ENCODE measurements around the gene MYH14.

Gene MYH14

DNA sequence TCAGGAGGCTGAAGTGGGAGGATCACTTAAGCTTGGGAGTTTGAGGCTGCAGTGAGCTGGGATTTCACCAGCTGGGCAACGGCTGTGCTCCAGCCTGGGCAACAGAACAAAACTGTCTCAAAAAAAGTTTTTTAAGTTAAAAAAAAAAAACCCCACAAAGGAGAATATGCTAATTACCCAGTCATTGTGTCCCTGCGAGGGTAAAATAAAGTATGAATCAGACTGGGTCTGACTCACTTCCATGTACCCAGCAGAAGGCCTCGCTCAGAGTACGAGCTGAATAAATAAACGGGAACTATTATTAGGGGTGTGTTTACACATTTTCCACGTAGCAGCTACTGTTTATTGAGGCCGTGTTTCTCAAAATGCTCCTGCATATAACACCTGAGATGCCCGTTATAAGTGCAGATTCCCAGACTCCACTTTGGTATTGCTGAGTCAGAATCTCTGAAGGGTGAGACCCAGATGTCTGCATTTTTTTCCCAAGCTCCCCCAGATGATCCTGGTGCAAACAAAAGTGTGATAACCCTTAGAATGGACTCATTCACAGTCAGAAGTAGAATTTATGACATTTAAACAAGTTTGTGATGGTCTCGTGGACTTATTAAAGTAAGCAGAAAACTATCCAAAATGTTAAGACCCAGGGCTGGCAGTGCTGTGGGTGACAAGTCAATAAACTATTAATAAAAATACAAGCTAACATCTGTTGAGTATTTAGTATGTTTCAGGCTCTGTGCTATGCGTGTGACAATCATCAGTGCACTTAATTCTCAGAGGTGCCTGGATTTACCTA lies 97.6 kb downstream of the MYH14 start:
- DNase-seq: no peak

DNA sequence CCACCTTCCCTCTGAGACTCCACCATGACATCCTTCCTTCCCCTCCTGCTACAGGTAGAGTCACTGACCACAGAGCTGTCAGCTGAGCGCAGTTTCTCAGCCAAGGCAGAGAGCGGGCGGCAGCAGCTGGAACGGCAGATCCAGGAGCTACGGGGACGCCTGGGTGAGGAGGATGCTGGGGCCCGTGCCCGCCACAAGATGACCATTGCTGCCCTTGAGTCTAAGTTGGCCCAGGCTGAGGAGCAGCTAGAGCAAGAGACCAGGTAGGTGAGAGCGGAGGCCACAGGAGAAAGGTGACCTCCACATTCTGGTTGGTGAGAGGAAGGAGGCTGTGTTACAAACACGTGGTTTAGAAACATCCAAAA lies 98.2 kb downstream of the MYH14 start:
- DNase-seq: no peak

DNA sequence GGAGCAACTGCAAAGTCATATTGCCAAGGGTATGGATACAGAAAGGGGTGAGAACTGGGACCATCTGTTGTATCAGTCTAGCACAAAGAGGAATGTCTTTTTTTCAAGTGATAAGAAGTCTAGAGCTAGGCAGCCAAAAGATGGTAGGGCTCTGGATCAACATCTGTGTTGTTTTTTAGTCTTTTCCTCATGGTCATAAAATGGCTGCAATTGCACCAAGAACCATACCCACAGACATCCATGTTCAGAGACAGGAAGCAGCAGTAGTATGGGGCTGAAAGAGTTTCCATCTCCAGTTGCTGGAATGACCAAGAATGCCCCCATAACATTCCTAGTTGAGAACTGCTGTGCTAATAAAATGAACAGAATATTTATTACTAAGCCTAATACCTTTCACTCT lies 100.1 kb downstream of the MYH14 start:
- DNase-seq: no peak

DNA sequence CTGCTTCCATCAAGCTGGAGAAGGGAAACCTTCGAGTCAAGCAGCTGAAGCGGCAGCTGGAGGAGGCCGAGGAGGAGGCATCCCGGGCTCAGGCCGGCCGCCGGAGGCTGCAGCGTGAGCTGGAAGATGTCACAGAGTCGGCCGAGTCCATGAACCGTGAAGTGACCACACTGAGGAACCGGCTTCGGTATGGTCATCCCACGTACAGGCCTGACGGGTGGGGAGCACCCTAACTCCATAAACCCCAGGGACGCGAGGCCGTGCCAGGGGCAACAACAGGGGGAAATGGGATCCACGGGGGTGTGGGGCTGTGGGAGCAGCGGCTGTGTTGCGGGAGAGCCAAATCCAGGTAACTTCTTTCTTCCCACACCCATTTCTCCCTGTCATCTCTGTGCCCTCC lies 105.6 kb downstream of the MYH14 start:
- no peak for DNase-seq

DNA sequence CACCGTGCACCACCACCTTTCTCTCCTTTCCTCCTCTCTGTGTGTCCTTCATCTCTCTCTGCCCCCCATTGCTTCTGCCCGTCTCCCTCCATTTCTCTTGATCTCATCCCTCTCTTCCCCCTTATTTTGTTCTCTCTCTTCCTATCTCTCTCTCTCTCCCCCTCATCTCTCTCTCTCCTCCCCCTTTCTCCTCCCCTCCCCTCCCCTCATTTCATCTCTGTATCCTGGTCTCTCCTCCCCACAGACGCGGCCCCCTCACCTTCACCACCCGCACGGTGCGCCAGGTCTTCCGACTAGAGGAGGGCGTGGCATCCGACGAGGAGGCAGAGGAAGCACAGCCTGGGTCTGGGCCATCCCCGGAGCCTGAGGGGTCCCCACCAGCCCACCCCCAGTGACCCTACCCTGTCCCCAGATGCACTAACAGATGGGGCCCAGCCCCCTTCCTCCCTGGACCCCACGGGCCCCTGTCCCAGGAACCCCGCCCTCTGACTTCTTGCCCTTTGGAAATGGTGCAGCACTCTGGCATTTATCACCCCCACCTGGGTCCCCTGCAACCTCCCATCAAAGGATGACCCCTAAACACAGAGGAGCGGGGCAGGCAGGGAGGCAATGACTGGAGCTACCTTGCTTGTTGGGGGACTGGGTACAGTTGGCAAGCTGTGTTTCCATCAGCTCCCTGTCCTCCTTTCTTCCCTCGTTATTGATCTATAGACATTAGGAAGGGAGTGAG lies 106.1 kb downstream of the MYH14 start:
- no peak for DNase-seq

DNA sequence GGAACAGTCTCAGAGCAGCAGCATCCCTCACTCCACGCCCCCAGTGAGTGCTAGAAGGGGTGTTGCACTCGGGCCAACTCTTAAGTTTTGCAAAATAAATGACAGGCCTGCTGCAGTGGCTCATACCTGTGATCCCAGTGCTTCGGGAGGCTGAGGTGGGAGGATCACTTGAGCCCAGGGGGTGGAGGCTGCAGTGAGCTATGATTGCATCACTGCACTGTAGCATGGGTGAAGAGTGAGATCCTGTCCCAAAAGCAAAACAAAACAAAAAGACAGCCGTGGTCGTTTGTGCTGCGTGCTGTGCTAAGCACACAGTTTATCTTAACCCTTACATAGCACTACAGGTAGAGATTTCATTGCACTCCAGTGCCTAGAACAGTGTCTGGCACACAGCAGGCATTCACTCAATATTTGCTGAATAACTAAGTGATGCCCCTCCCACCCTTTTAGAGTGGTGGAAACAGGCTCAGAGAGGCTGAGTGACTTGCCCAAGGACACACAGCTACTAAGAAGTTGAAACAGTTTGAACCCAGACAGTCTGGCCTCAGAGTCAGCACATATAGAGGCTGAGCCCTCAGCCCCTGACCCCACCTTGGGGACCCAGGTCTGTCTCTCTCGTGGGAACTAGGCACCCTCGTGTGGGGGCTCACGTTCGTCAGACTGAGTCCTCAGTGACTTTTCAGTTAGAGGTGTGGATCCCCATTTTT lies 107.5 kb downstream of the MYH14 start:
- DNase-seq: no peak

DNA sequence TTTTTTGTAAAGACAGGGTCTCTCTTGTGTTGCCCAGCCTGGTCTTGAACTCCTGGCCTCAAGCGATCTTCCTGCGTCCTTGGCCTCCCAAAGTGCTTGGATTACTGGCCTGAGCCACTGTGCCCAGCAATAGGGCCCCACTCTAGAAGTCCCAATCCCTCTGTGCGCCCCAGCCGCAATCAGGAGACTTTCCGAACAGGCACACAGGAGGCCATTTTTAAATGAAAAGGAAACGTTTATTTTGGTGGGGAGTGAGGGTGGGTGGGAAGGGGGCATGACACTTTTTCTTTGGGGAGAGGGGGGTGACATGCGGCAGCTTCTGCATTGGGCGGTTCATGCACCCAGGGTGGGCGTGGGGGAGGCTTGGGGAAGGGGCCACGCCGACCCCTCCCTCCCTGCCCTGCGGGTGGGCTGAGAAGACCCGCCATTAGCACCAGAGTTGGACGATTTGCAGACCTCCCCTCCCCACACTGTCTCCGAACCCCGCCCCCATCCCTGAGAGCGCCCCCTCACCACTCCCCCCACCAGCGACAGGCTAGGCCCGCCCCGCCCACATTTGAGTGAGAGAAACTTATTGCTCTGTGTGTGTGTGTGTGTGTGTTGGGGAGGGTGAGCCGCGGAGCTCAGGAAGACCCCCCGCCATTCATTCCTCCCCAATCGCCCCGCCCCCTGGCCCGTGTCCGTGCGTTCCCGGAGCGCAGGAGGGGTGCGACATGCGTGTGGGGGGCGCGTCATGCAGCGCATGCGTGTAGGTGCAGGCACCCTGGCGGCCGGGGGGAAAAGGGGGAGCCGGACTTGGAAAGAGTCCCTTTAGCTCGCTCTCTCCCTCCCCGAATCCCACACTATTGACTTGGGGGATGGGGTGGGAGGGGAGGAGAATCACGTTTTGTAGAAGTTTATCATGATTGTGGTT lies 108.6 kb downstream of the MYH14 start:
- DNase-seq: no peak

DNA sequence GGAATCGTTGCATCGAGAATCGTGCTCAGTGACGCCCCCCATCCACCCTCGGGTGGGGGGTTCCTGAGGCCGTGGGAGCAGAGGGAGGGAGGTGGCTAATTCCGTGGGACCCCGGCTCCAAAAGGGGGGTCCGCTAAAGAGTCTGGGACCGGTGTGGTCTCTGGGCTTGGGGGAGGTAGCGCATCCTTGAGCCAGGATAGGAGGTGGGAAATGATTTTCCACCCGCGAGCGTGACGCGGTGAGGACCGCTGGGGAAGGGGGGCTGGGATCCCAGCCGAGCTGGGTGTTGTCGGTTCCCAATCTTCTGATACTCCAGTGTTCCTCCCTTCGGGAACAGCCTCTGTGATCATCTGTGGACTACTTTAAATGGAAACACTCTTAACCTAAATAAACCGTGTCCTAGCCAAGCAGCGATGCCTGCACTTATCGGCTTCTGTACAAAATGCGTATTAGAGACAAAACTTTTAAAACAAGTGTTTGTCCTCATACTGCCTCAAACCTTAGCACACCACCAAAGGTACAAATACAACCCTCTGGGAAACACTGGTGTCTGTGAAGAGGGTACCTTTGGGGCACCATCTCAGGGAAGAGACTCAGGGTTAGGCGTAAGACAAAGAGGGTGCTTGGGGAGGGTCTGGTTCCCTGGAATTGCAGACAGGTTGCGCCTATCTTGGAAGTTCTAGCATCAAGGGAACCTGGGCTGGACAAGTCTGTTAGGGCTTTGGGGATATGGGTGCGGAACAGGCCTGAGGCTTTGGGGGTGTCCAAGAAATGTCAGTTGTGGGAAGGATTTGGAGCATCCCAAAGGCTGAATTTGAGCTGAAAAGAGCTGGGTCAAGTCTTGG lies 109.8 kb downstream of the MYH14 start:
- no peak for DNase-seq

DNA sequence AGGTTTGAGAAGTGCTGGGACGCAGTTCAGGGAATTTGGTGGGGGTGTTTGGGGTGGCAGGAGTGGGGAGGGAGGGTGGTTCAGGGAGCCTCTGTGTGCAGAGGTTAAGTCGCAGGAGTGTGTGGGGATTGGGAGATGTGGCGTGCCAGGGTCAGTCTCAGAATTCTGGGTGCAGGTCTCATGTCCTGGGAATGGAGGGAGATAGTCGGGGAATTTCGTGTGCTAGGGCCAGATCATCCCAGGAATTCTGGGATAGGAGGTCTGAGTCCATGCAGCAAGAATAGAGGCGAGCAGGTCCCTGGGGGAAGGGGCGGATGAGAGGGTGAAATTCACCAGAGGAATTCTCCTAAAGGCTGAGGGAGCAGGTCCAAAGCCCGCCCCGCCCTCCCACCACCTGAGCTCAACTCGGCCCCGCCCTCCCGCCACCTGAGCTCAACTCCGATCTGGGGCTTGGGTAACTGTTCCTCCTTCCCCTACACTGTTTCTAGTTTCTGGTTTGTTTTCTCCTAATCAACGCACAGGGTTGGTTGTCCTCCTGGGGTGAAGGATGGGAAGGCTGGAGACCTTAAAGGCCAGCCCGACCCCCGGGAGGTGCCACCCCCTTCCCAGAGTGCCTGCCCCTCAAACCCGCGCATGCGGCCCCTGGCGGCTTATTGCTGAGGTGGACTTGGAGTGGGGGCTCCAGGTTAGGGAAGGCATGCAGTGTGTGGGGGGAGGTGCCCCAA lies 110.6 kb downstream of the MYH14 start:
- DNase-seq: no peak

DNA sequence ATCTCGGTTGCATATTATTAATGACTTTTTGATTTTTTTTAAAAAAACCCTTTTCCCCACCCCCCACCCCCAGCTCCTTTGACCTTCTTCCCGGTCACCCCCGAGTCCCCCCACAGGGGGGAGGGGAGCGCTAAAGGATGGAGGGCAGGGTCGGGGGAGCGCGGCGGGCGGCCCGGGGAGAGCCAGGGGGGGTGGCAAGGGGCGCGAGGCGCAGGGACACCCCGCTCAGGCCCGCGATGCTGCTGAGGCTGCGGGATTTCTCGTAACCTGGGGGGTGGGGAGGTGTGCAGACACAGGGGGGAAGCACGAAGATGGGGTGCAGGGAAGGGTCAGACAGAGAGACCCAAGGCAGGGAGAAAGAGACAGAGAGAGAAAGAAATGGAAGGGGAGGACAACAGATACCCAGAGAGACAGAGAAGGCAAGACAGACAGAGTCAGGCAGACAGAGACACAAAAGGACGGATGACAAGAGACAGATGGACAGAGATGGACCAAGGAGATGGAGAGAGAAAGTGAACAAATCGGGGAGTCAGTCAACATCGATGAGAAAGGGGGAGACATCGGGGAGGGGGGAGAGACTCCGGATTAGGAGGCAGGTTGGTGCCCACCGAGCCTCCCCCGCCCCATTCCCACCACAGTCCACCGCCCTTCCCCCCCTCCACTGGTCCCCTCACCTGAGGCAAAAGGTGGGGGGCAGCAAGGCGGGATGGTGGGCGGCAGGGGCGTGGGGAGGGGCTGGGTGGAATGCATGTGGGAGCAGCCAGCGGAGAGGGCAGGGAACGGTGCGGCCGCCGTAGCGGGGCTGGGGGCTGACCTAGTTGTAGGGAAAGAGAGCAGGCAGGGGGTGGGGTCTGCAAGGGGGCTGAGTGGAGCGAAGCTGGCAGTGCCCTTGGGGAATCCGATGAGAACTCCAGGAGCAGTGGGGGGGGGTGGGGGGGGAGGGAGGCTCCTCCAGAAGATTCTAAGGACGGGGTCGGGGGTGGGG lies 111.6 kb downstream of the MYH14 start:
- no peak for DNase-seq

DNA sequence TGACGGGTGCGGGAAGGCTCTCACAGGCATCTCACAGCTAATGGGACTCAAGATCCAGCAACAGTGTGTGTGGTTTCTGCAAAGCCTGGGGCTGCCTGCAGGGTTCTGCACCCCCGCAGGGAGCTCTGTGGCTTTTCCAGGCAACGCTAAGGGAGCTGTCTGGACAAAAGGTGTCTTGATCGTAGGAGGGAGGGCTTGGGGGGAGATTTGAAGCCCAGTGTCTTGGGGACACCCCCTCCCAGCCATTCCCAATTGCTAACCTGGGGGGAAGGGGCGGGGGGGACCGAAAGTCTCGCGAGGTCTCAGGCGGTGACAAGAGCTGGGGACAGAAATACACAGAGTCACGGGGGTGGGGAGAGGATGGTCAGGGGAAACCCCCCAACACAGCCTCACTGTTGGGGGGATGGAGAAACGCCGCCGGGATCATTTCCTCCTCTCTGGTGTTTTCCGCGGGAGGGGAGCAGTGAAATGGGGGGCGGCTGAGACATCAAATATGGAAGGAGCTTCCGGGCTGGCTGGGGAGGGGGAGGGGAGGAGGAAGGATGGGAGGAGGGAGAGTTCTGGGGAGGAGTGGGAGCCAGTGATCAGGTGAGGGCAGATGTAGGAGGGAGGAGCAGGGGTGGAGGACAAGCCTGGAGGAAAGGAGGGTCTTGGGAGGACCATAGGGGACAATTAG lies 112.5 kb downstream of the MYH14 start:
- no peak for DNase-seq

DNA sequence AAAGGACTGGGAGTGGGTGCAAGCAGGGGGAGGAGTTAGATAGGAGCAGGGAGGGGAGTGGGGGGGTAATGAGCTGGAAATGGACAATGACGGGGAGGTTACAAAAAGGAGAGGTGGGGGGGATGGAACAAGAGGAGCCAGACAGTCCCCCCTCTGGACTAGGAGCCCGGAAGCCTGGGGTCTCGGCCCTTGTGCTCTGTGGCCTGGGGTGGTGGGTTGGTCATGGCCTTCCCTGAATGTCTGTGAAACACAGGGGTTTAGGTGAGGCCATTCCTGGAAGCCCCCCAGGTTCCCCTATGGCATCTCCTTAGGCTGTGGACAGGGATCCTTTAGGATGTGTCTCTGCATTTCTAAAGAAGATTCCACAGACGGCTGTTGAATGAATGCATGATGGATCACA lies 113.7 kb downstream of the MYH14 start:
- no peak for DNase-seq

DNA sequence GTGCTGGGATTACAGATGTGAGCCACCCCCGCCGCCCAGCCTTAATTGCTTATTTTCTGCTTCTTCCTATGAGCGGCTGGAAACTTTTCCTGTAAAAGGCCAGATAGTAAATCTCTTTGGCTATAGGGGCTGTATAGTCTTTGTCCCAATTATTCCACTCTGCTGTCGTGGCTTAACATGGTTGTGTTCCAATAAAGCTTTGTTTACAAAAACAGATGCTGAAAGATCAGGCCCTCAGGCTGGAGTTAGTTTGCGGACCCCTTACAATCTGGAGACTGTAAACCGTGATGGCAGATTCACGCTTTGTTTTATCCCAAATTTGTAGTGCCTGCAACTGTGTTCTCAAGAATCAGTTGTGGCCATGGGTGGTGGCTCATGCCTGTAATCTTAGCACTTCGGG lies 115.0 kb downstream of the MYH14 start:
- no peak for DNase-seq

DNA sequence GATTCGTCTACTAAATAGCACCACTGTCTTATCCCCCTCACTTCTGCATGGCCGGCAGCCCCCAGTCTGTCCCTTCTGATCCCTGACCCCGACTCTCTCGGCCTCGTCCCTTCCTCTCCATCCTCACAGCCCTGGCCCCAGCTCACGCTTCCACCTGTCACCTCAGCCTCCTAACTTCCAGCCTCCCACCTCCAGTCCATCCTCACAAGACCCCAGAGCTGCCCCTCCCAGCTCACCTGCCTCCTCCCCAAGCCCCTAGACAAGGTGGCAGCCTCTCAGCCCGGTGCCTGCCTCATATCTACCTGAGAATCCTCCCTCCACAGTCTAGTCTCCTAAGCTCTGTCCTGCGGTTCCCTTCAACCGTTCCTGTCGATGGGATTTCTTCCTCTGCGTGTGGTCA lies 115.7 kb downstream of the MYH14 start:
- DNase-seq: no peak

DNA sequence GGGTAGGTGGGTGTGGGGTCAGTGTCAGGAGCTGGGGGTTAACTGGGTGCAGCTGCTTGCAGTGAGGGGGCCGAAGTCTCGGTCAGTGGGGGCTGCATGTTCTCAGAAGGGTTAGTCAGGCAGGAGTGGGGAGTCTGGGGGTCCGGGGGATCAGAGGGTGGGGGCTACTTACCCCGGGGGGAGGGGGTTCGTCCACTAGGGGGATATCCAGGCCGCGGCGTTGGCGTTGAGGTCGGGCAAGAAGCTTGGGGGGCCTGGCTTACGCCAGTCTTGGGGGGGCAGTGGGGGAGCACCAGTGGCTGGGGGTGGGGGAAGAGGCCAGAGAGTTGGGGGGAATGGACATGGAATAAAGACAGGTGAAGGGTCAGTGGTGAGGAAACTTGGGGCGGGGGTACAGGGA lies 116.6 kb downstream of the MYH14 start:
- DNase-seq: no peak

DNA sequence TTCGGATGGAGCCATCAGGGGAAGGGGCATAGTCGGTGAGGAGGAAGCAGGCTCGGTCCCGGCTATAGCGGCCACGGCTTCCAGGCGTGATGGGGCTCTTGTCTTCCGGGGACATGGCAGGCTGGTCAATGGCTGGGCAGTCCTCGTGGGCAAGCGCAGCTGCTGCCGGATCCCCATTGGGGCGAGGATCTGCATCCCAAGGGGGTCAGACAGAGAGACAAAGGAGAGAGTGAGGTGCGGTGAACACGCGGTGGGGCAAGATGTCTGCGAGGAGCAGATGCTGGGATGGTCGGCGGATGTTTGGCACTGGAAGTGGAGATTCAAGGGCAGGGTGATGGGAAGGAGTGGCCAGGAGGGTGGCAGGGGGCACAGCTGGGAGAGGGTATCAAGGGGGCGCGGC lies 117.2 kb downstream of the MYH14 start:
- DNase-seq: no peak

DNA sequence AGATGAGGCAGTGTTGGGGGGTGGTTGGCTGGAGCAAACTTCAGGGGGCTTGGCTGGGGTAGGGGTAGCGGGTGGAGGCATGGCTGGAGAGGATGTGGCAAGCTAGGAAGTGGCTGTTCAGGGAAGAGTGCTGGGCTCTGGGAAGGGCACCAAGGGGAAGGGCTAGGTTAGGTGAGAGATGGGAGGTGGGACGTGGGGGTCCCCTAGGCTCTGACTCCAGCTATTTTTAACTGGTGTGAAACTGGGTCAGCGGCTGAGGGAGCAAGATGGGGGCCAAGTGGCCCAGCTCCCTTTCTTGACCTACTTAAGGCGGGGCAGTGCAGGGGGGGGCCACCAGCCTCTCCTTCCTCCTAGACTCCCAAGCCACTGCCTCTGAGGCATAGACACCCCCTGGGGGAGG lies 118.4 kb downstream of the MYH14 start:
- DNase-seq: no peak

DNA sequence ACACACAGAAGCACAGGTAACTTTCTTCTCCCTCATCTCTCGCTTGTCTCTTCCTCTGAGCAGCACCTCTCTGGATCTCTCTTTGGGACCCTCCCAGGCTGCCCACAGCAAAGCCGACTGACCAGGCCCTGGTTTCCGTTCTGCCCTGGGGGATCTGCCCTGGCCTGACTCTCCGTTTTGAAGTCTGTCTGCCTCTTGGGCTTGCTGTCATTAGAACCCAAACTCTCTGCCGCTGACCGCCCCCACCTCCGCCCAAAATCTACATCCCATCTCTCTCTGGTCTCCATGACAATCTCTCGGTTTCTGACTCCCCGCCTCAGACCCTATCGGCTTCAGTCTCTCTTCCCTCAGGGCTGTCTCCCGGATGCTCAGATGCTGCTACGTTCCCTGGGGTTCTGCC lies 118.8 kb downstream of the MYH14 start:
- DNase-seq: no peak
